HG03175 (cell line): ENCODE measurements around the gene SCAMP1.
A peak's percentile ranks its signal among the peaks of the same experiment; 100 is the strongest.
"Not testable (repeated sequence)": the region's sequence is repeated elsewhere in the genome, so short reads cannot be mapped to it uniquely, and the experiment has no call there.

Experiments used
- ATAC-seq: cut with Tn5 transposase; IDR thresholded peaks from one replicate; pipeline ENCODE4 v1.9.1; 2021; ENCODE audit warnings: mild to moderate bottlenecking, moderate library complexity; ENCODE audit not compliant: unreplicated experiment

The SCAMP1 gene

GRCh38 chr5:78360924-78361630 lies 660 bp downstream of the SCAMP1 start:
- peak; percentile 41 for ATAC-seq

- no peak for ATAC-seq
Observed at GRCh38 chr5:78361631-78361993, 1.2 kb downstream of the SCAMP1 start.

GRCh38 chr5:78362220-78362619 lies 1.8 kb downstream of the SCAMP1 start:
- no peak for ATAC-seq

GRCh38 chr5:78364005-78364404 lies 3.6 kb downstream of the SCAMP1 start:
- no peak for ATAC-seq

GRCh38 chr5:78367318-78367991 lies 7.0 kb downstream of the SCAMP1 start:
- ATAC-seq = no peak

- no peak for ATAC-seq
Observed at GRCh38 chr5:78369680-78370079, 9.3 kb downstream of the SCAMP1 start.

GRCh38 chr5:78373231-78373630 lies 12.8 kb downstream of the SCAMP1 start:
- no peak for ATAC-seq

GRCh38 chr5:78376315-78376714 lies 15.9 kb downstream of the SCAMP1 start:
- ATAC-seq = no peak

GRCh38 chr5:78377056-78377717 lies 16.8 kb downstream of the SCAMP1 start:
- no peak for ATAC-seq

GRCh38 chr5:78377718-78378105 lies 17.3 kb downstream of the SCAMP1 start:
- no peak for ATAC-seq

- ATAC-seq = no peak
Observed at GRCh38 chr5:78387468-78388153, 27.2 kb downstream of the SCAMP1 start.

- ATAC-seq = not testable (repeated sequence)
Observed at GRCh38 chr5:78391357-78391756, 30.9 kb downstream of the SCAMP1 start.

- no peak for ATAC-seq
Observed at GRCh38 chr5:78397831-78398230, 37.4 kb downstream of the SCAMP1 start.

- no peak for ATAC-seq
Observed at GRCh38 chr5:78399116-78399515, 38.7 kb downstream of the SCAMP1 start.

- ATAC-seq = no peak
Observed at GRCh38 chr5:78404682-78405293, 44.4 kb downstream of the SCAMP1 start.

- no peak for ATAC-seq
Observed at GRCh38 chr5:78405829-78406750, 45.7 kb downstream of the SCAMP1 start.

GRCh38 chr5:78407458-78407857 lies 47.0 kb downstream of the SCAMP1 start:
- no peak for ATAC-seq

- no peak for ATAC-seq
Observed at GRCh38 chr5:78411586-78411985, 51.2 kb downstream of the SCAMP1 start.

- ATAC-seq = no peak
Observed at GRCh38 chr5:78416677-78417425, 56.4 kb downstream of the SCAMP1 start.
